ENCODE results near the gene OPCML.

The OPCML gene

GRCh38 chr11:133206313-133207005 lies 325.8 kb downstream of the OPCML start:
- Histone ChIP-seq H2AFZ (ENCODE audit: low read length) (no peak overlapping the region), H3K9me2 (ENCODE audit: low read depth, low read length) (no peaks in the 10 kb centered on the region), H3K4me1 (ENCODE audit: insufficient read depth, low read length, severe bottlenecking) (no peaks in the 10 kb centered on the region), H3K9me3 (ENCODE audit: low read length) (no peaks in the 10 kb centered on the region), H3K79me2 (ENCODE audit: insufficient read depth, low read length) (no peaks in the 10 kb centered on the region), H3K27me3 (ENCODE audit: insufficient read depth, low read length) (no peaks in the 10 kb centered on the region), H3K4me2 (ENCODE audit: low read length) (no peak overlapping the region), H3K9ac (ENCODE audit: low read length) (no peak overlapping the region), H3F3A (ENCODE audit: insufficient read depth, low read length) (no peaks in the 10 kb centered on the region), H3K27ac (ENCODE audit: low read depth, low read length, poor library complexity, severe bottlenecking) (no peak overlapping the region), H4K20me1 (ENCODE audit: insufficient read depth, low read length) (no peaks in the 10 kb centered on the region), H3K36me3 (ENCODE audit: insufficient read depth, low read length) (no peaks in the 10 kb centered on the region), H3K4me3 (ENCODE audit: low read depth, low read length, poor library complexity, severe bottlenecking) (no peak overlapping the region)
- TF ChIP-seq EZH2 (IDR thresholded peaks at IDR 0.05; ENCODE audit: borderline replicate concordance, low read length) (no peak), CTCF (IDR thresholded peaks at IDR 0.05; ENCODE audit: low read length) (no peak)

GRCh38 chr11:133204158-133204557 lies 328.1 kb downstream of the OPCML start:
- Histone ChIP-seq H3K4me1 (ENCODE audit: insufficient read depth, low read length, severe bottlenecking) (no peaks in the 10 kb centered on the region), H3K9me2 (ENCODE audit: low read depth, low read length) (no peaks in the 10 kb centered on the region), H3K9ac (ENCODE audit: low read length) (no peak overlapping the region), H3K36me3 (ENCODE audit: insufficient read depth, low read length) (no peaks in the 10 kb centered on the region), H3K79me2 (ENCODE audit: insufficient read depth, low read length) (no peaks in the 10 kb centered on the region), H3K27ac (ENCODE audit: low read depth, low read length, poor library complexity, severe bottlenecking) (no peak overlapping the region), H3F3A (ENCODE audit: insufficient read depth, low read length) (no peaks in the 10 kb centered on the region), H3K27me3 (ENCODE audit: insufficient read depth, low read length) (no peaks in the 10 kb centered on the region), H3K9me3 (ENCODE audit: low read length) (no peaks in the 10 kb centered on the region), H4K20me1 (ENCODE audit: insufficient read depth, low read length) (no peaks in the 10 kb centered on the region), H3K4me3 (ENCODE audit: low read depth, low read length, poor library complexity, severe bottlenecking) (no peak overlapping the region), H3K4me2 (ENCODE audit: low read length) (no peak overlapping the region), H2AFZ (ENCODE audit: low read length) (no peak overlapping the region)
- no peak for TF ChIP-seq CTCF (IDR thresholded peaks at IDR 0.05; ENCODE audit: low read length)
- TF ChIP-seq EZH2 (IDR thresholded peaks at IDR 0.05; ENCODE audit: borderline replicate concordance, low read length), result no peak

- Histone ChIP-seq H3K27me3 (ENCODE audit: insufficient read depth, low read length) (no peaks in the 10 kb centered on the region), H3K9me2 (ENCODE audit: low read depth, low read length) (no peaks in the 10 kb centered on the region), H3K27ac (ENCODE audit: low read depth, low read length, poor library complexity, severe bottlenecking) (no peak overlapping the region), H2AFZ (ENCODE audit: low read length) (no peak overlapping the region), H3F3A (ENCODE audit: insufficient read depth, low read length) (no peaks in the 10 kb centered on the region), H3K4me3 (ENCODE audit: low read depth, low read length, poor library complexity, severe bottlenecking) (no peak overlapping the region), H3K36me3 (ENCODE audit: insufficient read depth, low read length) (no peaks in the 10 kb centered on the region), H3K4me1 (ENCODE audit: insufficient read depth, low read length, severe bottlenecking) (no peaks in the 10 kb centered on the region), H3K9ac (ENCODE audit: low read length) (no peak overlapping the region), H4K20me1 (ENCODE audit: insufficient read depth, low read length) (no peaks in the 10 kb centered on the region), H3K4me2 (ENCODE audit: low read length) (no peak overlapping the region), H3K9me3 (ENCODE audit: low read length) (no peaks in the 10 kb centered on the region), H3K79me2 (ENCODE audit: insufficient read depth, low read length) (no peaks in the 10 kb centered on the region)
- TF ChIP-seq CTCF (IDR thresholded peaks at IDR 0.05; ENCODE audit: low read length) (no peak), EZH2 (IDR thresholded peaks at IDR 0.05; ENCODE audit: borderline replicate concordance, low read length) (no peak)
Observed at GRCh38 chr11:133202816-133203215, 329.5 kb downstream of the OPCML start.

Data from OCI-LY1 (cell line).